ENCODE measurements around the gene UBAP2.

The UBAP2 gene

DNA sequence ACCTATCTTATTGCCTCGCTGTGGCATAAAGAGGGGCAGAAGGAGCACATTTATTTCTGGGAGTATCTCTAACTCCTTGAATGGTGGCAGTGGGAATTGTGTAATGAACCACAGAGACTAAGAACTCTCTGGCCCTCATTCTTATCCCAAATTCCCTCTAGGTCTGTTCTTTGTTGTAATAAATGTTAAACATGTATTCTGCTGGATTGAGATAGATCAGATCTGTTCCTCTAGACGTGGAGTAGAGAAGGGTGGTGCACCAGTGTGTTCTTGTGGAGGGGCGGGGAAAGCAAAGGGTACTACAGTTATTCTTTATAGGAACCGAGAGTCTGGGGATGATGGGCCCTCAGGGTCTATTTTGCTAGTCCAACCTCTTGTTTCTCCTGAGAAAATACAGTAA is 141.3 kb downstream of the UBAP2 start:
- no peak overlapping the region for H2AFZ ChIP-seq (ENCODE audit: low read length)
- no peaks in the 10 kb centered on the region for H3K27me3 ChIP-seq (replicated peaks; ENCODE audit: insufficient read depth, low read length)
- no peaks in the 10 kb centered on the region for H3F3A ChIP-seq (ENCODE audit: insufficient read depth, low read length)
- no peaks in the 10 kb centered on the region for H3K9me2 ChIP-seq (replicated peaks; ENCODE audit: insufficient read depth, low read length)
- H4K20me1 ChIP-seq (ENCODE audit: insufficient read depth, low read length), result no peaks in the 10 kb centered on the region
- H3K79me2 ChIP-seq (ENCODE audit: low read length), result peaks cover 41% of the 10 kb centered on the region
- no peaks in the 10 kb centered on the region for H3K9me3 ChIP-seq (replicated peaks; ENCODE audit: insufficient read depth, low read length)
- no peak overlapping the region for H3K4me2 ChIP-seq (ENCODE audit: low read depth, low read length)
- no peaks in the 10 kb centered on the region for H3K4me1 ChIP-seq (ENCODE audit: low read length)
- H3K27ac ChIP-seq (ENCODE audit: low read length), result no peak overlapping the region
- H3K9ac ChIP-seq (ENCODE audit: low read length), result no peak overlapping the region
- TF ChIP-seq EZH2phosphoT487 (IDR thresholded peaks at IDR 0.05; ENCODE audit: low read length) (no peak), EZH2 (optimal IDR thresholded peaks at IDR 0.05; ENCODE audit: low read depth, low read length) (no peak)
- no peak for DNase-seq
- H3K36me3 ChIP-seq (replicated peaks; ENCODE audit: insufficient read depth, low read length), result no peaks in the 10 kb centered on the region
- no peak overlapping the region for H3K4me3 ChIP-seq (ENCODE audit: low read length)

DNA sequence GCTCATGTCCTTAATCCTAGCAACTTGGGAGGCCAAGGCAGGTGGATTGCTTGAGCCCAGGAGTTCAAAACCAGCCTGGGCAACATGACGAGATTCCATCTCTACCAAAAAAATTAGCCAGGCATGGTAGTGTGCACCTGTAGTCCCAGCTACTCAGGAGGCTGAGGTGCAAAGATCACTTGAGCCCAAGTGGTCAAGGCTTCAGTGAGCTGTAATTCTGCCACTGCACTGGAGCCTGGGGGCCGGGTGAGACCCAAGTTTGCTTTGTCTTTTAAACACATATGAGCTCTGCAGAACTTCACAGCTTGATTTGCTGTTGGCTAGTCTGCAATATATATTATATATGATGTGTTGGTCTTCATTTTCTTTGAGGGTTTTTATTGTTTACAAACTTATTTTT is 141.9 kb downstream of the UBAP2 start:
- Histone ChIP-seq H3K9me3 (replicated peaks; ENCODE audit: insufficient read depth, low read length) (no peaks in the 10 kb centered on the region), H3K27ac (ENCODE audit: low read length) (no peak overlapping the region), H2AFZ (ENCODE audit: low read length) (no peak overlapping the region), H3K9ac (ENCODE audit: low read length) (no peak overlapping the region), H3K4me2 (ENCODE audit: low read depth, low read length) (no peak overlapping the region), H3K4me1 (ENCODE audit: low read length) (no peaks in the 10 kb centered on the region), H3K36me3 (replicated peaks; ENCODE audit: insufficient read depth, low read length) (no peaks in the 10 kb centered on the region), H3K9me2 (replicated peaks; ENCODE audit: insufficient read depth, low read length) (no peaks in the 10 kb centered on the region), H3K27me3 (replicated peaks; ENCODE audit: insufficient read depth, low read length) (no peaks in the 10 kb centered on the region), H3K4me3 (ENCODE audit: low read length) (no peak overlapping the region), H3F3A (ENCODE audit: insufficient read depth, low read length) (no peaks in the 10 kb centered on the region), H3K79me2 (ENCODE audit: low read length) (peaks cover 46% of the 10 kb centered on the region), H4K20me1 (ENCODE audit: insufficient read depth, low read length) (no peaks in the 10 kb centered on the region)
- DNase-seq, result no peak
- TF ChIP-seq EZH2phosphoT487 (IDR thresholded peaks at IDR 0.05; ENCODE audit: low read length), result no peak

GRCh38 chr9:33905137-33905536 is 143.6 kb downstream of the UBAP2 start:
- no peaks in the 10 kb centered on the region for H3K27me3 ChIP-seq (replicated peaks; ENCODE audit: insufficient read depth, low read length)
- H3K27ac ChIP-seq (ENCODE audit: low read length), result no peak overlapping the region
- H3K4me3 ChIP-seq (ENCODE audit: low read length), result no peak overlapping the region
- no peaks in the 10 kb centered on the region for H3K9me2 ChIP-seq (replicated peaks; ENCODE audit: insufficient read depth, low read length)
- H2AFZ ChIP-seq (ENCODE audit: low read length), result no peak overlapping the region
- no peak overlapping the region for H3K4me2 ChIP-seq (ENCODE audit: low read depth, low read length)
- H3F3A ChIP-seq (ENCODE audit: insufficient read depth, low read length), result no peaks in the 10 kb centered on the region
- no peak overlapping the region for H3K9ac ChIP-seq (ENCODE audit: low read length)
- peaks cover 46% of the 10 kb centered on the region for H3K79me2 ChIP-seq (ENCODE audit: low read length)
- no peaks in the 10 kb centered on the region for H3K4me1 ChIP-seq (ENCODE audit: low read length)
- H3K36me3 ChIP-seq (replicated peaks; ENCODE audit: insufficient read depth, low read length), result no peaks in the 10 kb centered on the region
- no peak for DNase-seq
- TF ChIP-seq, protein P1, sequence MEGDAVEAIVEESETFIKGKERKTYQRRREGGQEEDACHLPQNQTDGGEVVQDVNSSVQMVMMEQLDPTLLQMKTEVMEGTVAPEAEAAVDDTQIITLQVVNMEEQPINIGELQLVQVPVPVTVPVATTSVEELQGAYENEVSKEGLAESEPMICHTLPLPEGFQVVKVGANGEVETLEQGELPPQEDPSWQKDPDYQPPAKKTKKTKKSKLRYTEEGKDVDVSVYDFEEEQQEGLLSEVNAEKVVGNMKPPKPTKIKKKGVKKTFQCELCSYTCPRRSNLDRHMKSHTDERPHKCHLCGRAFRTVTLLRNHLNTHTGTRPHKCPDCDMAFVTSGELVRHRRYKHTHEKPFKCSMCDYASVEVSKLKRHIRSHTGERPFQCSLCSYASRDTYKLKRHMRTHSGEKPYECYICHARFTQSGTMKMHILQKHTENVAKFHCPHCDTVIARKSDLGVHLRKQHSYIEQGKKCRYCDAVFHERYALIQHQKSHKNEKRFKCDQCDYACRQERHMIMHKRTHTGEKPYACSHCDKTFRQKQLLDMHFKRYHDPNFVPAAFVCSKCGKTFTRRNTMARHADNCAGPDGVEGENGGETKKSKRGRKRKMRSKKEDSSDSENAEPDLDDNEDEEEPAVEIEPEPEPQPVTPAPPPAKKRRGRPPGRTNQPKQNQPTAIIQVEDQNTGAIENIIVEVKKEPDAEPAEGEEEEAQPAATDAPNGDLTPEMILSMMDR (IDR thresholded peaks at IDR 0.05; ENCODE audit: low read length), result no peak
- TF ChIP-seq EZH2 (optimal IDR thresholded peaks at IDR 0.05; ENCODE audit: low read depth, low read length) (no peak), EZH2phosphoT487 (IDR thresholded peaks at IDR 0.05; ENCODE audit: low read length) (no peak)
- H4K20me1 ChIP-seq (ENCODE audit: insufficient read depth, low read length), result no peaks in the 10 kb centered on the region; the same call in 1 of the 2 replicates
- no peaks in the 10 kb centered on the region for H3K9me3 ChIP-seq (replicated peaks; ENCODE audit: insufficient read depth, low read length)

- Histone ChIP-seq H3K27ac (ENCODE audit: low read length) (no peak overlapping the region), H3K4me3 (ENCODE audit: low read length) (no peak overlapping the region), H3F3A (ENCODE audit: insufficient read depth, low read length) (no peaks in the 10 kb centered on the region), H3K4me2 (ENCODE audit: low read depth, low read length) (no peak overlapping the region), H2AFZ (ENCODE audit: low read length) (no peak overlapping the region), H3K27me3 (replicated peaks; ENCODE audit: insufficient read depth, low read length) (no peaks in the 10 kb centered on the region), H3K9ac (ENCODE audit: low read length) (no peak overlapping the region), H3K9me3 (replicated peaks; ENCODE audit: insufficient read depth, low read length) (no peaks in the 10 kb centered on the region), H3K79me2 (ENCODE audit: low read length) (peaks cover 43% of the 10 kb centered on the region), H3K9me2 (replicated peaks; ENCODE audit: insufficient read depth, low read length) (no peaks in the 10 kb centered on the region), H4K20me1 (ENCODE audit: insufficient read depth, low read length) (no peaks in the 10 kb centered on the region; the same call in 1 of the 2 replicates), H3K4me1 (ENCODE audit: low read length) (no peaks in the 10 kb centered on the region), H3K36me3 (replicated peaks; ENCODE audit: insufficient read depth, low read length) (no peaks in the 10 kb centered on the region)
- TF ChIP-seq EZH2 (optimal IDR thresholded peaks at IDR 0.05; ENCODE audit: low read depth, low read length), result no peak
- no peak for DNase-seq
Measured at GRCh38 chr9:33903157-33903780, 145.4 kb downstream of the UBAP2 start.
